Jurkat, Clone E6-1 (cell line): ENCODE data around the gene PDE4B.
A peak's percentile ranks its signal among the peaks of the same experiment; 100 is the strongest.
"Not testable (repeated sequence)": the region's sequence is repeated elsewhere in the genome, so short reads cannot be mapped to it uniquely, and the experiment has no call there.

ENCODE experiments used
- DNase-seq: peaks from one replicate; pipeline ENCODE4 v3.0.0-alpha.2; 2011; ENCODE audit warnings: low read depth, low spot score
- H3K4me3 ChIP-seq: 2 replicates; pipeline ENCODE4 v1.5.1; 2011; ENCODE audit warnings: mild to moderate bottlenecking, low read length, control low read depth, moderate library complexity

The PDE4B gene

GRCh38 chr1:65939636-65940035, 146.9 kb downstream of the PDE4B start:
- no peak for DNase-seq
- H3K4me3 ChIP-seq = no peak overlapping the region

DNA sequence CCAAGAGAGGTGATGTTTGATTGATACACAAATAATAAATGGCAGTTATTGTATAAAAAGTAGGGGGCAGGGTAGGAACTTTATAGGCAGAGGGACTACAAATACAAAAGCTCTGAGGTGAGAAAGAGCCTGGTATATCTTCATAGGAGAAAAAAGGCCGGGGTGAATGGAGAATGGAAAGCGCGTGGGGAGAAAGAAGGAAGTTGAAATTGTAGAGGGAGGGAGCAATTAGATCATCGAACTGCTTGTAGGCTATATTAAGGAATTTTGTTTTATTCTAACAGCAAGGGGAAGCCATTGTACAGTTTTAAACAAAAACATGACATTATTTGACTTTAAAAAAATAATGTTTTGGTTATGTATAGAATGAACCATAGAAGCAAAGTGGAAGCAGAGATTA, 147.4 kb downstream of the PDE4B start:
- no peak overlapping the region for H3K4me3 ChIP-seq
- no peak for DNase-seq

- no peak overlapping the region for H3K4me3 ChIP-seq
These were observed 149.8 kb downstream of the PDE4B start for GRCh38 chr1:65942476-65942875.

DNA sequence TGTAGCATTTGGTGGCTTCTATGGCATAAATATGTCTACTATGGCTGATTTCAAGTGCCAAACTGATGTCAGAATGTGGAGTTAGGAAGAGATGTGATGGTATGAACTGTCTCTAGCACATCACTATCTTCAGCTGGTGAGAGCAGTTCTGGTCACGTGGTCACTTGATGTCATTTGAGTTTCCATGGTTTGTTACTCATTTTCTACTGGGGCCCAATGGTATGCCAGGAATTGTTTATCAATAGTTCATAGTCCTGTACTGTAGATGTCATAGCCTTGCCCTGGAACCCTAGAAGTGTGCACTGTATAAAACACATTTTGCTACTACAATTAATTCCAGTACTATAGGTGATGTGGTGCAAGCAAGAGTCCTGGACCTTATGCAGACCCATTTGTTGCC, 153.7 kb downstream of the PDE4B start:
- no peak for DNase-seq
- no peak overlapping the region for H3K4me3 ChIP-seq

More at GRCh38 chr1:65942476-65942875, 149.8 kb downstream of the PDE4B start:
- no peak for DNase-seq

DNA sequence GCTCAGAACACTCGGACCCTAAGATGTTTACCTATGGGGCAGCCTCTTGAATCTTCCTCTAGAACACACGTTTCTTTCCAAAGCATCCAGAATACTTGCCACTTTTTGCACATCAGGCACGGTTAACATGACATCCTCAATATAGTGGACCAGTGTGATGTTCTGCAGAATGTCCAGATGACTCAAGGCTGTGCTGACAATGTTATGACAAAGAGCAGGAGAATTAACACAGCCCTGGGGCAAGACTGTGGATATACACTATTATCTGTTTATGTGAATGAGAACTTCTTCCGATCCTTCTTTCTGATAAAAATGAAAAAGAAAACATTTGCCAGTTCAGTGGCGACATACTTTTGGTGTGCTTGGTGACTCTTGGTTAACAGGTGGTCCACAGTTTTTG, 154.3 kb downstream of the PDE4B start:
- no peak overlapping the region for H3K4me3 ChIP-seq
- no peak for DNase-seq

DNA sequence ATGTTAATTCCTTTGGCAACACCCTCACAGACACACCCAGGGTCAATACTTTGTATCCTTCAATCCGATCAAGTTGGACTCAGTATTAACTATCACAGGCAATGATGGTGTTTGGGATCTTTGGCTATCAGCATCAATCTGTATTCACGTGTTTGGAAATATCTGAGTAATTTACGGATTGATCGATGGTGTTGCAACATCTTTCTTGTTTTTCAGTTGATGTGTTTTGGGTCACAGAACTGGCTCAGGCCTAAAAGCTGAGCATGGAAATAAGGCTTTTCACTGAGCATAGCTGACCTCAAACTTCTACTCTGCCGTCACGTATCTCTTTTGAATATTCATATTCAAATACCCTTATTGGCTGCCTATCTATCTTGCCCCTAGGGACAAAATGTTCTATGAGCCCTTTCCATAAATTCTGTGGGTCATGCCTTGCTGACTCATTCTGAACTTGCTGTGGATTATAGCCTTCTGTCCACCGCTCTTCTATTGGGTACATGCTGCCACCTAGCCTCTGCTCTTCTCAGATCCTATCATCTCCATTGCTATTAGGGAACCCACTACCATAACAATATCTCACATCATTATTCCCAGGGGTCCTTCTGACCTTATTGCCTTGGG, 156.0 kb downstream of the PDE4B start:
- H3K4me3 ChIP-seq = no peak overlapping the region
- no peak for DNase-seq

DNA sequence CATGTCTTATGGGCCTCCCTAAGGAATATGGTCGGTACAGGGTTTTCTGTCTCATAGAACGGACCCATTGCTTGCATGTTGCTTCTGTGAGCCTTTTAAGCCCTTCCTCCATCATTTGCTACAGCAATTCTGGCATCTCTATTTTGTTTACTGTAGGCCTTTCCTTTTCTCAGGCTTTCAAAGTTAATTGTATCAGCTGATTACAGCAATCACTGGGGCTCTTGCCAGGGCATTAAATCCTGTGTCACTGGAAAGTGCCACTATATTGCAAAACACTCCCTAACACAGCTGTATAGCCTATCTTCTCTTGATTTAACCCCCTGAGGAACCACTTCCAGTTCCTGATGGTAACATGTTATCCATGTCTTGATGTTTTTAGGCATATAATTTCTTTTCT, 156.5 kb downstream of the PDE4B start:
- no peak for DNase-seq
- H3K4me3 ChIP-seq = no peak overlapping the region

- DNase-seq = no peak
These were observed 157.2 kb downstream of the PDE4B start for GRCh38 chr1:65949933-65950332.

DNA sequence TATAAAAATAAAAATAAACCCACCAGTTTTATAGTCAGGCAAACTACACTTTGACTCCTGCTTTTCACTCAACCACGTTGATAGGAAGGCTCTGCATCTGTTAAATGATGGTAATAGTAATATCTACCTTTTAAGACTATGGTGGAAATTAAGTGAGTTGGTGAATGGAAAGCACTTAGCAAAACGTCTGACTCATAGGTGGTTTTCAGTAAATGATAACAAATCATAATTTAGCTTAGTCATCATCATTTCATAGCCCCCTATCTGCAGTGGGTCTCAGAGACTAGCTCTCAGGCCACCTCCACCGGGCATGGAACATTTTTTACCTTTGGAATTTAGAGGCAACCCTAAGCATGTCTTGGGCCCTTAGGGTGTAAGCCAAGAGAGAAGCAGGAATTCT, 160.0 kb downstream of the PDE4B start:
- H3K4me3 ChIP-seq = no peak overlapping the region
- no peak for DNase-seq

More at GRCh38 chr1:65949933-65950332, 157.2 kb downstream of the PDE4B start:
- no peak overlapping the region for H3K4me3 ChIP-seq

DNA sequence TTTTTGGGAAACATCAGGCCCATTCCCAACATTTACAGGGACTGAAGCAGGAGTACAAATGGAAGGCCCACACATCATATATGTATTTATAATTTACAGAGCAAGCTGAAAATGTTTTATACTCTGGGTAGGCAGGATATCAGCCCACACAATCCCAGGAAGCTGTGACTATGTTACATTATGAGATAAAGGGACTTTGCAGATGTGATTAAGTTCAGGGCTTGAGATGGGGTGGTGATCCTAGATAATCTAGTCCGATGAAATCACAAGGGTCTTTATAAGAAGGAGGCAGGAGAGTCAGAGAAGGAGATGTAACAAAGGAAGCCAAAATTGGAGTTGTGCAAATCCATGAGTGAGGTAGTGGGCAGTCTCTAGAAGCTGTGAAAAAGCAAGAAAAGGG, 160.5 kb downstream of the PDE4B start:
- DNase-seq = no peak
- no peak overlapping the region for H3K4me3 ChIP-seq

GRCh38 chr1:65955071-65955470, 162.4 kb downstream of the PDE4B start:
- no peak for DNase-seq
- no peak overlapping the region for H3K4me3 ChIP-seq

GRCh38 chr1:65955503-65955902, 162.8 kb downstream of the PDE4B start:
- H3K4me3 ChIP-seq = no peak overlapping the region
- no peak for DNase-seq

GRCh38 chr1:65958561-65959350, 166.1 kb downstream of the PDE4B start:
- H3K4me3 ChIP-seq = no peak overlapping the region
- DNase-seq = peak; percentile 41

GRCh38 chr1:65959896-65960567, 167.3 kb downstream of the PDE4B start:
- DNase-seq = no peak
- H3K4me3 ChIP-seq = no peak overlapping the region

DNA sequence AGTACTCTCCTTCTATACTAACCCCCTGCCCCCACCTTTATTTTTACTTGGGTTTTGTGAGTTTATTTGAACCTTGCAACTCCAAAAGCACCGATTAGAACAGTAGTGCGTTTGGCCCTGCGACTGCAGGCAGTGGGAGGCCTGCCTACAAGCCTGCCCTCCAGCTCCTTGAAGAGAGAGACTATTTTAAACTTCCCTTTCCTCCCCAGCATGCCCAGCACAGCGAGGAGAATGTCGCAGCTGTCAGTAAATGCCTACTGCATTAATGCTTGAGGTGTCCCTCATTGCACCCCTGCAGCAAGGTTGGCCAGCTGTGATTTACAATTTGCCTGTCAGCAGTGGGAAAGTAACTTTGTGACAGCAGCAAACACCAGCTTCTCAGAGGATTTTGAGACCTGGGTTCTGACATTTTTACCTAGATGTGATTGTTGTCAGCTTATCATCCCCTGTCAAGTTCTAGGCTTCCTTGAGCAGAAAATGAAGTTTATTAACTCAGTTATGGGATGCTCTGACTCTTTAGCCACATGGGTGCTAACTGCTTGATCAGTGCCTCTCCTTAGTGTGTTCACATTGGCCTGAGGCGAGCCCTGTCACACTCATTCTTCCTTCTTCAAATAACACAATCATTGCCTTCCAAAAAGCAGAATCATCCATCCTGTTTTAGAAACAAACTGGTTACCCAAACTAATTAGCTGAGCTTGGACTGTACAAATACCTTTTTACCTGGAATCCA, 170.6 kb downstream of the PDE4B start:
- DNase-seq = no peak

GRCh38 chr1:65964123-65964522, 171.4 kb downstream of the PDE4B start:
- no peak overlapping the region for H3K4me3 ChIP-seq
- DNase-seq = no peak

More for the DNA sequence above, 170.6 kb downstream of the PDE4B start:
- no peak overlapping the region for H3K4me3 ChIP-seq

DNA sequence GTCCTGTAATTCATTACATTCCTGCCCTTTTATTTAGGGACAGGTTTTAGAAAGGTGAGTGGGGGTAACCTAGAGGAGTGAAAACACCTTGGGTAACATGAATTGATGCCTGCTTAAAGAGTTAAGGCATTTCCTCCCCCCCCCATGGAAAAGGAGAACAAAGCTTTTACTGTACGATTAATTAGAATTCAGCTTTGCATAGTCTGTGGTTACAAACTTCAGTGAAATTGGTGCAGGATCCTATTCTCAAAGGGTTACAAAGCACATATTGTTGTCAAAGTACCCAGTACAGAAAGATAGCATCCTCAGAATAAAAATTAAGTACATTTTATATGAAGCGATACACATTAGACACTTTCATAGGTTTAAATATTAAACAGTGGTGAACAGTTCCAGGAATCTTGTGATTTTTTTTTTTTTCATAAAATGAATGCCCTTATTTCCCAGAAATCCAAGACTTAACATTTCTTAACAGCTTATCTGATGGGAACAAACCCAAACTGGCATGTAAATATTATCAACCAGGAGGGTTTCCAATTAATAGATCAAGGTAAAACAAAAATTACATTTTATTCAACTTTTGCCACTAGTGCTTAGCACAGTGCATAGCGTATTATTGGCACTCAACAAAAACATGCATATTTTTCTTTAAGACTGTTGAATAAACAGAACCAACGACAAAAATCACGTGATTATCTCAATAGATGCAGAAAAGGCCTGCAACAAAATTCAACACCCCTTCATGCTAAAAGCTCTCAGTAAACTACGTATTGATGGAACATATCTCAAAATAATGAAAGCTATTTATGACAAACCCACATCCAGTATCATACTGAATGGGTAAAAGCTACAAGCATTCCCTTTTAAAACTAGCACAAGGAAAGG, 172.7 kb downstream of the PDE4B start:
- no peak overlapping the region for H3K4me3 ChIP-seq
- no peak for DNase-seq

DNA sequence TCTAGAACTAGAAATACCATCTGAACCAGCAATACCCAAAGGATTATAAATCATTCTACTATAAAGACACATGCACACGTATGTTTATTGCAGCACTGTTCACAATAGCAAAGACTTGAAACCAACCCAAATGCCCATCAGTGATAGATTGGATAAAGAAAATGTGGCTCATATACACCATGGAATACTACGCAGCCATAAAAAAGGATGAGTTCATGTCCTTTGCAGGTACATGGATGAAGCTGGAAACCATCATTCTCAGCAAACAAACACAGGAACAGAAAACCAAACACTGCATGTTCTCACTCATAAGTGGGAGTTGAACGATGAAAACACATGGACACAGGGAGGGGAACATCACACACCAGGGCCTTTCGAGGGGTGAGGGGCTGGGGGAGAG, 174.8 kb downstream of the PDE4B start:
- not testable (repeated sequence) for H3K4me3 ChIP-seq, DNase-seq

- no peak for DNase-seq
- H3K4me3 ChIP-seq = no peak overlapping the region
These were observed 178.9 kb downstream of the PDE4B start for GRCh38 chr1:65971547-65971946.
